GM12865 (cell line): Measurements from ENCODE around the gene INPP5E.

ENCODE experiments used
- DNase-seq: peaks from one replicate; pipeline ENCODE4 v3.0.0; 2010; ENCODE audit warnings: low read depth
- H3K4me3 ChIP-seq: 2 replicates; pipeline ENCODE4 v1.5.1; 2011; ENCODE audit warnings: mild to moderate bottlenecking, low read depth, low read length, control low read depth
- CTCF ChIP-seq: IDR thresholded peaks from 2 replicates; pipeline ENCODE4 v1.5.1; 2011; ENCODE audit warnings: low read length, control low read depth, low read depth, inconsistent platforms; ENCODE audit not compliant: insufficient read depth; ENCODE audit errors: missing control alignments

Gene INPP5E

GRCh38 chr9:136383436-136383835 is 56.2 kb downstream of the INPP5E start:
- DNase-seq, result no peak
- no peak overlapping the region for H3K4me3 ChIP-seq
- TF ChIP-seq CTCF, result no peak

- DNase-seq, result no peak
- no peak for TF ChIP-seq CTCF
- no peak overlapping the region for H3K4me3 ChIP-seq
Observed at GRCh38 chr9:136381966-136382513, 57.6 kb downstream of the INPP5E start.

GRCh38 chr9:136381311-136381710 is 58.3 kb downstream of the INPP5E start:
- DNase-seq, result no peak
- no peak overlapping the region for H3K4me3 ChIP-seq
- no peak for TF ChIP-seq CTCF

GRCh38 chr9:136380381-136380780 is 59.3 kb downstream of the INPP5E start:
- H3K4me3 ChIP-seq, result no peak overlapping the region
- DNase-seq, result no peak
- TF ChIP-seq CTCF, result no peak

GRCh38 chr9:136379891-136380290 is 59.8 kb downstream of the INPP5E start:
- TF ChIP-seq CTCF, result no peak
- no peak for DNase-seq
- no peak overlapping the region for H3K4me3 ChIP-seq

GRCh38 chr9:136379401-136379800 is 60.2 kb downstream of the INPP5E start:
- DNase-seq, result no peak
- no peak overlapping the region for H3K4me3 ChIP-seq
- no peak for TF ChIP-seq CTCF

- no peak for TF ChIP-seq CTCF
- DNase-seq, result no peak
- H3K4me3 ChIP-seq, result no peak overlapping the region
Observed at GRCh38 chr9:136379003-136379287, 60.7 kb downstream of the INPP5E start.
